ENCODE measurements around the gene NDUFV3.
"Not testable (repeated sequence)": the region's sequence is repeated elsewhere in the genome, so short reads cannot be mapped to it uniquely, and the experiment has no call there.

DNA sequence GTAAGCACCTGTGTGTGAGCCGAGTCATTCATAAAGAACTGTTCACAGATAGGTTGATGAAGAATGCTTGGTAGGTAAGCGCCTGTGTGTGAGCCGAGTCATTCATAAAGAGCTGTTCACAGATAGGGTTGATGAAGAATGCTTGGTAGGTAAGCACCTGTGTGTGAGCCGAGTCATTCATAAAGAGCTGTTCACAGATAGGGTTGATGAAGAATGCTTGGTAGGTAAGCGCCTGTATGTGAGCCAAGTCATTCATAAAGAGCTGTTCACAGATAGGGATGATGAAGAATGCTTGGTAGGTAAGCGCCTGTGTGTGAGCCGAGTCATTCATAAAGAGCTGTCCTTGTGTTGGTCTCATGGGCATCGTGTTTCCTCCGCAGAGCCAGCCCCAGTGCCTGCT, 15.4 kb downstream of the NDUFV3 start:
- TF ChIP-seq SUZ12 (IDR thresholded peaks at IDR 0.05; ENCODE audit: extremely low read depth, insufficient read depth, insufficient read length); ZNF274 (IDR thresholded peaks at IDR 0.05; ENCODE audit: low read depth, low read length): not testable (repeated sequence)
